ENCODE measurements around the gene ADORA2B.

ADORA2B gene

GRCh38 chr17:15922586-15922985 lies 22.3 kb upstream of the ADORA2B start:
- TF ChIP-seq ZFX (IDR thresholded peaks at IDR 0.05; ENCODE audit: borderline replicate concordance) (no peak), CTCF (IDR thresholded peaks at IDR 0.05) (no peak)
- H3K27ac ChIP-seq: no peak overlapping the region

GRCh38 chr17:15926039-15926740 lies 18.7 kb upstream of the ADORA2B start:
- no peak overlapping the region for H3K27ac ChIP-seq
- TF ChIP-seq ZFX (IDR thresholded peaks at IDR 0.05; ENCODE audit: borderline replicate concordance) (no peak), CTCF (IDR thresholded peaks at IDR 0.05) (no peak)

GRCh38 chr17:15928286-15928785 lies 16.6 kb upstream of the ADORA2B start:
- no peak overlapping the region for H3K27ac ChIP-seq
- no peak for TF ChIP-seq ZFX (IDR thresholded peaks at IDR 0.05; ENCODE audit: borderline replicate concordance)
- no peak for TF ChIP-seq CTCF (IDR thresholded peaks at IDR 0.05)

- H3K27ac ChIP-seq: no peak overlapping the region
- no peak for TF ChIP-seq CTCF (IDR thresholded peaks at IDR 0.05)
- TF ChIP-seq ZFX (IDR thresholded peaks at IDR 0.05; ENCODE audit: borderline replicate concordance): no peak
Measured at GRCh38 chr17:15929941-15930340, 15.0 kb upstream of the ADORA2B start.

- H3K27ac ChIP-seq: no peak overlapping the region
- TF ChIP-seq CTCF (IDR thresholded peaks at IDR 0.05) (no peak), ZFX (IDR thresholded peaks at IDR 0.05; ENCODE audit: borderline replicate concordance) (no peak)
Measured at GRCh38 chr17:15930426-15930825, 14.5 kb upstream of the ADORA2B start.

- no peak overlapping the region for H3K27ac ChIP-seq
- TF ChIP-seq CTCF (IDR thresholded peaks at IDR 0.05) (no peak), ZFX (IDR thresholded peaks at IDR 0.05; ENCODE audit: borderline replicate concordance) (no peak)
Measured at GRCh38 chr17:15931394-15931793, 13.5 kb upstream of the ADORA2B start.

- H3K27ac ChIP-seq: no peak overlapping the region
- TF ChIP-seq ZFX (IDR thresholded peaks at IDR 0.05; ENCODE audit: borderline replicate concordance) (no peak), CTCF (IDR thresholded peaks at IDR 0.05) (no peak)
Measured at GRCh38 chr17:15934866-15935265, 10.1 kb upstream of the ADORA2B start.

Measured in 22Rv1 (cell line).